ENCODE results near the gene SSBP1.

DNA sequence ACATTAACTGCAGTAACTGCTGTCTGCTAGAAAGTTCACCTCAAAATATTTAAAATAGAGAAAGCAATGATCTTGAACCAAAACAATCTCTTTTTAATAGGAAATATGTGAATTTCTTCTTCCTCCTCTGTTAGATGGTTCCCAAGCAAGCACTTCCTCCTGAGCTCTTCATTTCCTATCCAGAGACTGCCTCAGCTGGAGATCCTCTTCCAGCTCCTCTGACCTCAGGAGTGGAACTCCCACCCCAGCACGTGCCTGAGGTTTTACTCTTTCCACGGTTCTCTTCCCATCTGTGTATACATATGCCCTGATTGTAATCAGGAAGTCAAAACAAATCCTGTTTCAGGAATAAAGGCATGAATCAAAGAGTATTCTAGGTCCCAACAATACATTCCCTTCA is 41.8 kb upstream of the SSBP1 start:
- no peak for TF ChIP-seq POLR2A (IDR thresholded peaks at IDR 0.05; ENCODE audit: low read depth, low read length)
- no peak for TF ChIP-seq SPI1 (IDR thresholded peaks at IDR 0.05; ENCODE audit: low read depth, low read length)
- TF ChIP-seq TAF1 (IDR thresholded peaks at IDR 0.05; ENCODE audit: low read depth, low read length) = no peak
- no peak for TF ChIP-seq POLR2AphosphoS5 (IDR thresholded peaks at IDR 0.05; ENCODE audit: low read depth, low read length)
- no peak for TF ChIP-seq PAX5 (IDR thresholded peaks at IDR 0.05; ENCODE audit: insufficient read depth, low read length, severe bottlenecking)
- no peak for TF ChIP-seq POU2F2 (IDR thresholded peaks at IDR 0.05; ENCODE audit: low read depth, low read length)

Data from GM12891 (cell line).